K562 (cell line): Measurements from ENCODE around the gene HOXB4. TPM values are rescaled to one million over a fixed set of nuclear protein-coding genes. Genes with fewer than 3 reads are reported as not detected.

Experiments
- ATAC-seq: fragments of 200-7000 bp; cut with Tn5 transposase; 3 replicates; pipeline ENCODE4 v1.9.1; 2020; ENCODE audit warnings: moderate library complexity
- BruUV-seq: library from RNA; stranded (reverse); fragments of 400-500 nt; replicated peaks from 2 replicates; lab custom pipeline; 2021; lab: Mats Ljungman, UMichigan
- CTCF ChIA-PET: fragments of 300-600 bp; formaldehyde crosslinking; extraction: SDS; loops from one replicate; lab custom pipeline; 2021; ENCODE audit warnings: low intra/inter-chr PET ratio; lab: Yijun Ruan, JAX
- POLR2A ChIA-PET: fragments of 300-600, 350-650 bp; sonication (Branson Sonifier 250); formaldehyde crosslinking; extraction: SDS; loops from one replicate; lab custom pipeline; 2021; ENCODE audit warnings: antibody characterized with exemption, inconsistent platforms; lab: Yijun Ruan, JAX
- DNase-seq, 4 experiments: peaks; one replicate each; pipeline versions ENCODE4 v3.0.0 to v3.0.0-alpha.2; 2011 to 2018; ENCODE audit warnings: low spot score in 3 of 4, mixed read lengths in 3 of 4; ENCODE audit errors: extremely low read depth in 1 of 4
- FAIRE-seq: peaks from 2 replicates; lab custom pipeline; 2011; peaks lifted over from hg19 to GRCh38; lab: Jason Lieb, UNC
- H2AFZ ChIP-seq: 2 replicates; pipeline ENCODE4 v1.6.0; 2011; ENCODE audit warnings: low read depth, low read length, control low read depth, inconsistent platforms
- H3K27ac ChIP-seq: fragments of 200-600 bp; 3 replicates; pipeline ENCODE4 v1.8.0; 2011; ENCODE audit warnings: low read depth, mild to moderate bottlenecking, control low read depth, inconsistent platforms, low read length, moderate library complexity, mixed read lengths; ENCODE audit errors: extremely low read depth
- H3K27me3 ChIP-seq, 2 experiments: fragments of 300-600 bp in 1 of 2; 2 replicates in 1 of 2; 3 replicates in 1 of 2; pipeline versions ENCODE4 v1.6.0 to v1.8.0; 2011; ENCODE audit warnings: inconsistent platforms in 2 of 2, low read length in 2 of 2, mild to moderate bottlenecking in 1 of 2, mixed read lengths in 1 of 2, moderate library complexity in 1 of 2; ENCODE audit not compliant: control insufficient read depth in 2 of 2, insufficient read depth in 2 of 2
- H3K36me3 ChIP-seq: fragments of 300-600 bp; 3 replicates; pipeline ENCODE4 v1.8.0; 2011; ENCODE audit warnings: mild to moderate bottlenecking, low read length, inconsistent platforms; ENCODE audit not compliant: control insufficient read depth, insufficient read depth
- H3K4me1 ChIP-seq, 2 experiments: fragments of 200-600 bp in 1 of 2; replicated peaks in 1 of 2; 2 replicates in 1 of 2; 3 replicates in 1 of 2; pipeline versions ENCODE4 v1.5.1 to v1.8.0; 2011; ENCODE audit warnings: inconsistent platforms in 2 of 2, low read length in 2 of 2, mild to moderate bottlenecking in 1 of 2, mixed read lengths in 1 of 2, moderate library complexity in 1 of 2; ENCODE audit not compliant: control insufficient read depth in 2 of 2, insufficient read depth in 2 of 2
- H3K4me2 ChIP-seq: 2 replicates; pipeline ENCODE4 v1.6.1; 2011; ENCODE audit warnings: low read length, control low read depth, inconsistent platforms, mixed read lengths; ENCODE audit not compliant: insufficient read depth
- H3K4me3 ChIP-seq: fragments of 200-600 bp; sonication (generic), shearing (Covaris generic); 2 replicates; pipeline ENCODE4 v1.5.1; 2016; ENCODE audit warnings: control low read depth, inconsistent platforms
- H3K79me2 ChIP-seq: fragments of 200-600 bp; 3 replicates; pipeline ENCODE4 v1.8.0; 2011; ENCODE audit warnings: low read length, inconsistent platforms; ENCODE audit not compliant: control insufficient read depth, insufficient read depth
- H3K9ac ChIP-seq, 2 experiments: 2 replicates each; pipeline versions ENCODE4 v1.6.0 to v1.6.1; 2011; ENCODE audit warnings: low read depth in 2 of 2, low read length in 2 of 2, control low read depth in 1 of 2, inconsistent platforms in 1 of 2, mild to moderate bottlenecking in 1 of 2, mixed read lengths in 1 of 2; ENCODE audit not compliant: insufficient read depth in 1 of 2
- H3K9me1 ChIP-seq: one replicate; pipeline ENCODE4 v1.6.0; 2011; ENCODE audit warnings: inconsistent platforms, mild to moderate bottlenecking, low read length, moderate library complexity; ENCODE audit not compliant: control insufficient read depth, insufficient read depth
- H3K9me3 ChIP-seq: replicated peaks from 2 replicates; pipeline ENCODE4 v1.5.1; 2011; ENCODE audit warnings: low read depth, low read length, inconsistent platforms; ENCODE audit not compliant: control insufficient read depth, insufficient read depth
- H4K20me1 ChIP-seq: replicated peaks from 2 replicates; pipeline ENCODE4 v1.6.1; 2011; ENCODE audit warnings: low read length, inconsistent platforms, mixed read lengths; ENCODE audit not compliant: control insufficient read depth, insufficient read depth
- E2F8 ChIP-seq: fragments of 450-650 bp; IDR thresholded peaks from 2 replicates; pipeline ENCODE4 v1.7.1; 2018; ENCODE audit warnings: mild to moderate bottlenecking, low read depth; ENCODE audit not compliant: partially characterized antibody
- E4F1 ChIP-seq: fragments of 250-450 bp; sonication (Bioruptor Pico); IDR thresholded peaks from 2 replicates; pipeline ENCODE4 v1.5.0; 2021; ENCODE audit warnings: mild to moderate bottlenecking, borderline replicate concordance
- ESRRB ChIP-seq: fragments of 250-450 bp; sonication (Bioruptor Pico); IDR thresholded peaks from 2 replicates; pipeline ENCODE4 v1.5.0; 2020; ENCODE audit warnings: mild to moderate bottlenecking, moderate library complexity, borderline replicate concordance
- GTF3C2 ChIP-seq: IDR thresholded peaks from 3 replicates; pipeline ENCODE4 v1.6.1; 2011; ENCODE audit warnings: borderline replicate concordance, mild to moderate bottlenecking, moderate library complexity; ENCODE audit not compliant: insufficient read length; ENCODE audit errors: extremely low read depth
- HLTF ChIP-seq: fragments of 450-650 bp; IDR thresholded peaks from 2 replicates; pipeline ENCODE4 v1.6.1; 2016
- KDM5B ChIP-seq: fragments of 200-600 bp; sonication (generic); IDR thresholded peaks from 2 replicates; pipeline ENCODE4 v1.6.1; 2012; ENCODE audit warnings: low read depth, mild to moderate bottlenecking, moderate library complexity, low read length, control low read depth, inconsistent platforms; ENCODE audit not compliant: insufficient replicate concordance
- MEF2D ChIP-seq: conservative IDR thresholded peaks from 2 replicates; pipeline ENCODE4 v1.6.1; 2016; ENCODE audit warnings: low read depth, missing genetic modification characterization, missing compliant biosample characterization
- NCOR1 ChIP-seq: fragments of 450-650 bp; IDR thresholded peaks from 2 replicates; pipeline ENCODE4 v1.6.1; 2016; ENCODE audit warnings: mild to moderate bottlenecking, moderate library complexity
- NR2F6 ChIP-seq: fragments of 450-650 bp; formaldehyde crosslinking; IDR thresholded peaks from 2 replicates; pipeline ENCODE4 v1.4.0; 2020; ENCODE audit warnings: mild to moderate bottlenecking
- SAFB2 ChIP-seq: fragments of 200-400 bp; formaldehyde crosslinking; IDR thresholded peaks from 2 replicates; pipeline ENCODE4 v1.6.1; 2018; ENCODE audit warnings: borderline replicate concordance, low read length, low read depth, moderate library complexity; ENCODE audit not compliant: severe bottlenecking
- TGIF2 ChIP-seq: sonication (generic); formaldehyde crosslinking; IDR thresholded peaks from 2 replicates; pipeline ENCODE4 v1.8.1; 2022; ENCODE audit warnings: mild to moderate bottlenecking, missing genetic modification reagents, moderate library complexity
- ZNF311 ChIP-seq: fragments of 250-450 bp; sonication (Bioruptor Pico); IDR thresholded peaks from 2 replicates; pipeline ENCODE4 v1.4.0; 2020; ENCODE audit warnings: mild to moderate bottlenecking, moderate library complexity
- ZNF586 ChIP-seq: fragments of 450-650 bp; formaldehyde crosslinking; conservative IDR thresholded peaks from 2 replicates; pipeline ENCODE4 v1.4.0; 2020; ENCODE audit warnings: mild to moderate bottlenecking, moderate library complexity
- WGBS: fragments of 100-300 bp; shearing (Covaris generic); methylation state at CpG from one replicate; pipeline ENCODE4 v1.1.6; 2016; ENCODE audit warnings: low coverage, mixed read lengths; ENCODE audit not compliant: insufficient coverage; ENCODE audit errors: missing lambda C conversion rate; 5-methylcytosine and 5-hydroxymethylcytosine counted together
- in situ Hi-C: fragments of 300-500 bp; cut with MboI; formaldehyde crosslinking; loops from 4 replicates; pipeline ENCODE4 v1.15.0; 2018; ENCODE audit warnings: inconsistent platforms, mixed read lengths
- intact Hi-C: fragments of 100-400 bp; cut with micrococcal nuclease; formaldehyde crosslinking; loops from 2 replicates; pipeline ENCODE4 v1.14.2; 2022
- polyA plus RNA-seq, 8 experiments: library from polyadenylated mRNA; depleted of rRNA in 4 of 8; stranded (reverse) in 5 of 8; unstranded in 3 of 8; fragments of >200 nt; fragmentation: Nextera tagmentation in 2 of 8; fragmentation: Illumina TruSeq in 1 of 8; extraction: Ambion mirVana in 2 of 8; extraction: Trizol in 1 of 8; gene quantifications; 2 replicates each; pipeline versions ENCODE4 v1.2.1 to v1.2.3, GENCODE V29; 2011 to 2014; ENCODE audit warnings: inconsistent platforms in 1 of 8, missing spikeins in 1 of 8
- total RNA-seq, 7 experiments: library from RNA; depleted of rRNA in 6 of 7; stranded (reverse); fragments of >200 nt in 6 of 7; fragmentation: Illumina TruSeq in 2 of 7; extraction: Trizol in 2 of 7; gene quantifications; 2 replicates each; pipeline versions ENCODE4 v1.2.1 to v1.2.3, GENCODE V29; 2011 to 2021; ENCODE audit warnings: low replicate concordance in 1 of 7

Gene HOXB4
- total and polyA plus RNA-seq, 9 of the 15 experiments (the other 6 are each of a cell fraction or from before 2014, with no cell fraction given) = 1.6 to 34.9 (median 14.9) TPM

- no peak for TF ChIP-seq NCOR1
Measured at GRCh38 chr17:48599354-48599753, 21.2 kb upstream of the HOXB4 start (continued).

- no peaks in the 10 kb centered on the region for H3K9me3 ChIP-seq
- no peak overlapping the region for H3K4me3 ChIP-seq
- intact Hi-C loops = no loop called here
- H3K9ac ChIP-seq = no peak overlapping the region; a peak in 1 of 4 replicates
- no peak overlapping the region for H3K4me2 ChIP-seq
- H3K36me3 ChIP-seq = no peaks in the 10 kb centered on the region; the same call in 2 of the 3 replicates
- ATAC-seq (no peak), FAIRE-seq (peak; percentile 11), DNase-seq (no peak)
- POLR2A ChIA-PET = interaction anchor here (1.1 to 2.3 kb wide), 2 partner anchors 9 to 10 kb away, joined by 5 to 10 read pairs; no protein-coding TSS in a partner anchor
- CTCF ChIA-PET = no interaction called here
- WGBS = 47% methylated on average over 7 of the region's 7 CpGs
- BruUV-seq = no TSS peak
- H3K79me2 ChIP-seq = peaks cover 52% of the 10 kb centered on the region
- no peaks in the 10 kb centered on the region; the same call in 1 of the 2 replicates for H4K20me1 ChIP-seq
- no peak overlapping the region for H2AFZ ChIP-seq
- no peaks in the 10 kb centered on the region for H3K9me1 ChIP-seq
- in situ Hi-C loops = no loop called here
- peaks cover 29 to 63% of the 10 kb centered on the region in 2 experiments; a peak in 4 of 5 replicates for H3K4me1 ChIP-seq
- H3K27ac ChIP-seq = no peak overlapping the region
- H3K27me3 ChIP-seq = no peaks in the 10 kb centered on the region
- TF ChIP-seq NR2F6 (CRISPR knock-in tag) (no peak), ZNF586 (CRISPR knock-in tag) (no peak), GTF3C2 (no peak), TGIF2 (CRISPR knock-in tag) (no peak), E2F8 (no peak), HLTF (no peak), E4F1 (CRISPR knock-in tag) (no peak), KDM5B (no peak), MEF2D (tag) (no peak), ZNF311 (CRISPR knock-in tag) (no peak), ESRRB (no peak), SAFB2 (no peak)
Measured at GRCh38 chr17:48598736-48599135, 20.6 kb upstream of the HOXB4 start.
